IMR-90 (cell line): ENCODE measurements around the gene TBC1D32. TPM values are rescaled to one million over a fixed set of nuclear protein-coding genes. Genes with fewer than 3 reads are reported as not detected.

Source experiments
- ATAC-seq: fragments of 200-7000 bp; cut with Tn5 transposase; 2 replicates; pipeline ENCODE4 v1.9.1; 2020; ENCODE audit warnings: low read depth, mild to moderate bottlenecking, moderate library complexity
- BruUV-seq: library from RNA; stranded (reverse); fragments of 400-500 nt; replicated peaks from 2 replicates; lab custom pipeline; 2021; lab: Mats Ljungman, UMichigan
- CTCF ChIA-PET: fragments of 300-600 bp; formaldehyde crosslinking; extraction: SDS; loops from one replicate; lab custom pipeline; 2021; ENCODE audit warnings: antibody characterized with exemption; lab: Yijun Ruan, JAX
- POLR2A ChIA-PET: fragments of 300-600 bp; sonication (Branson Sonifier 250); formaldehyde crosslinking; loops from one replicate; lab custom pipeline; 2022; ENCODE audit warnings: antibody characterized with exemption; ENCODE audit not compliant: unreplicated experiment; lab: Charles Lee
- DNase-seq: peaks from one replicate; pipeline ENCODE4 v3.0.0; 2013
- H2AFZ ChIP-seq: replicated peaks from 2 replicates; pipeline ENCODE3; 2013; ENCODE audit warnings: low read length, mild to moderate bottlenecking; ENCODE audit not compliant: poor library complexity
- H2AK5ac ChIP-seq: 2 replicates; pipeline ENCODE4 v1.6.1; 2013; ENCODE audit warnings: low read depth, low read length, inconsistent platforms
- H2AK9ac ChIP-seq: replicated peaks from 2 replicates; pipeline ENCODE3; 2013; ENCODE audit warnings: mild to moderate bottlenecking, low read depth, low read length, moderate library complexity; ENCODE audit not compliant: poor library complexity
- H2BK120ac ChIP-seq: 2 replicates; pipeline ENCODE4 v1.6.1; 2013; ENCODE audit warnings: low read depth, low read length, inconsistent platforms
- H2BK15ac ChIP-seq: 3 replicates; pipeline ENCODE4 v1.6.1; 2013; ENCODE audit warnings: low read depth, low read length, inconsistent platforms
- H2BK20ac ChIP-seq: 2 replicates; pipeline ENCODE4 v1.6.1; 2013; ENCODE audit warnings: low read depth, mild to moderate bottlenecking, inconsistent platforms, low read length, moderate library complexity
- H2BK5ac ChIP-seq: 2 replicates; pipeline ENCODE4 v1.6.1; 2013; ENCODE audit warnings: mild to moderate bottlenecking, low read depth, low read length, inconsistent platforms; ENCODE audit not compliant: poor library complexity, severe bottlenecking
- H3K14ac ChIP-seq: replicated peaks from 2 replicates; pipeline ENCODE4 v1.6.1; 2013; ENCODE audit warnings: low read depth, low read length, inconsistent platforms
- H3K18ac ChIP-seq: 2 replicates; pipeline ENCODE4 v1.6.1; 2013; ENCODE audit warnings: low read depth, low read length, control low read depth
- H3K23ac ChIP-seq: 2 replicates; pipeline ENCODE4 v1.6.1; 2013; ENCODE audit warnings: low read depth, low read length, inconsistent platforms
- H3K27ac ChIP-seq: 2 replicates; pipeline ENCODE4 v1.5.1; 2013; ENCODE audit warnings: mild to moderate bottlenecking, control low read depth, low read length; ENCODE audit not compliant: insufficient read depth
- H3K27me3 ChIP-seq: 2 replicates; pipeline ENCODE4 v1.6.1; 2013; ENCODE audit warnings: low read length; ENCODE audit not compliant: control insufficient read depth, insufficient read depth
- H3K36me3 ChIP-seq: 2 replicates; pipeline ENCODE4 v1.6.1; 2013; ENCODE audit warnings: low read length, mixed read lengths; ENCODE audit not compliant: control insufficient read depth, insufficient read depth
- H3K4ac ChIP-seq: 2 replicates; pipeline ENCODE4 v1.6.1; 2013; ENCODE audit warnings: low read depth, low read length, inconsistent platforms
- H3K4me1 ChIP-seq: 2 replicates; pipeline ENCODE4 v1.6.1; 2013; ENCODE audit warnings: low read length, mixed read lengths; ENCODE audit not compliant: control insufficient read depth, insufficient read depth
- H3K4me2 ChIP-seq: 2 replicates; pipeline ENCODE4 v1.6.1; 2013; ENCODE audit warnings: low read depth, mild to moderate bottlenecking, control low read depth, low read length, moderate library complexity
- H3K4me3 ChIP-seq: 2 replicates; pipeline ENCODE4 v1.5.1; 2013; ENCODE audit warnings: low read depth, mild to moderate bottlenecking, control low read depth, low read length, moderate library complexity; ENCODE audit not compliant: insufficient read depth
- H3K56ac ChIP-seq: 2 replicates; pipeline ENCODE4 v1.6.1; 2013; ENCODE audit warnings: low read length, inconsistent platforms; ENCODE audit not compliant: insufficient read depth; ENCODE audit errors: extremely low read depth
- H3K79me1 ChIP-seq, 2 experiments: 2 replicates each; pipeline ENCODE4 v1.6.1; 2013; ENCODE audit warnings: low read length in 2 of 2, inconsistent platforms in 1 of 2, low read depth in 1 of 2
- H3K9ac ChIP-seq: 2 replicates; pipeline ENCODE4 v1.6.1; 2013; ENCODE audit warnings: low read depth, low read length, control low read depth
- H3K9me1 ChIP-seq: 2 replicates; pipeline ENCODE4 v1.6.1; 2013; ENCODE audit warnings: low read length, inconsistent platforms; ENCODE audit not compliant: insufficient read depth
- H3K9me3 ChIP-seq: 2 replicates; pipeline ENCODE4 v1.6.1; 2013; ENCODE audit warnings: low read length; ENCODE audit not compliant: control insufficient read depth, insufficient read depth
- H4K20me1 ChIP-seq: 2 replicates; pipeline ENCODE4 v1.6.1; 2013; ENCODE audit warnings: low read length, inconsistent platforms; ENCODE audit not compliant: insufficient read depth
- H4K5ac ChIP-seq: 2 replicates; pipeline ENCODE4 v1.6.1; 2013; ENCODE audit warnings: mild to moderate bottlenecking, low read depth, low read length, control low read depth
- H4K8ac ChIP-seq, 2 experiments: 2 replicates each; pipeline ENCODE4 v1.6.1; 2013; ENCODE audit warnings: low read depth in 2 of 2, low read length in 2 of 2, control low read depth in 1 of 2, inconsistent platforms in 1 of 2
- H4K91ac ChIP-seq: 2 replicates; pipeline ENCODE4 v1.6.1; 2013; ENCODE audit warnings: low read depth, low read length, inconsistent platforms; ENCODE audit not compliant: insufficient read depth
- BHLHE40 ChIP-seq: fragments of 150-350 bp; IDR thresholded peaks from 2 replicates; pipeline ENCODE4 v1.6.1; 2016; ENCODE audit warnings: mild to moderate bottlenecking, low read depth, low read length
- CEBPB ChIP-seq: IDR thresholded peaks from 2 replicates; pipeline ENCODE4 v1.6.1; 2012; ENCODE audit warnings: low read depth, low read length, improper control_type of control experiment
- CHD1 ChIP-seq: IDR thresholded peaks from 2 replicates; pipeline ENCODE4 v1.6.1; 2012; ENCODE audit warnings: low read depth, low read length, improper control_type of control experiment
- FOS ChIP-seq: fragments of 150-350 bp; IDR thresholded peaks from 2 replicates; pipeline ENCODE4 v1.6.1; 2016; ENCODE audit warnings: low read depth, low read length
- MAFK ChIP-seq: IDR thresholded peaks from 2 replicates; pipeline ENCODE4 v1.6.1; 2012; ENCODE audit warnings: low read depth, low read length, improper control_type of control experiment
- MAZ ChIP-seq: IDR thresholded peaks from 2 replicates; pipeline ENCODE4 v1.6.1; 2012; ENCODE audit warnings: low read depth, mild to moderate bottlenecking, low read length, improper control_type of control experiment, moderate library complexity, borderline replicate concordance
- MXI1 ChIP-seq: IDR thresholded peaks from 2 replicates; pipeline ENCODE4 v1.6.1; 2012; ENCODE audit warnings: low read depth, mild to moderate bottlenecking, low read length, moderate library complexity, borderline replicate concordance
- NFE2L2 ChIP-seq: fragments of 150-350 bp; IDR thresholded peaks from 2 replicates; pipeline ENCODE4 v1.6.1; 2016; ENCODE audit warnings: low read depth, mild to moderate bottlenecking, low read length
- POLR2A ChIP-seq: IDR thresholded peaks from 2 replicates; pipeline ENCODE4 v1.6.1; 2012; ENCODE audit warnings: mild to moderate bottlenecking, low read depth, low read length
- RAD21 ChIP-seq: IDR thresholded peaks from 2 replicates; pipeline ENCODE4 v1.6.1; 2012; ENCODE audit warnings: low read length, improper control_type of control experiment
- RCOR1 ChIP-seq: IDR thresholded peaks from 2 replicates; pipeline ENCODE4 v1.6.1; 2012; ENCODE audit warnings: mild to moderate bottlenecking, low read length, improper control_type of control experiment; ENCODE audit not compliant: insufficient replicate concordance
- RFX5 ChIP-seq: IDR thresholded peaks from 2 replicates; pipeline ENCODE4 v1.8.0; 2012; ENCODE audit warnings: low read depth, mild to moderate bottlenecking, low read length, moderate library complexity
- SMC3 ChIP-seq: fragments of 150-350 bp; IDR thresholded peaks from 2 replicates; pipeline ENCODE4 v1.6.1; 2016; ENCODE audit warnings: low read depth, mild to moderate bottlenecking, antibody characterized with exemption, low read length, moderate library complexity
- WGBS, 2 experiments: methylation state at CpG; one replicate each; pipeline versions ENCODE4 v1.1.5 to v1.1.7; 2013; ENCODE audit warnings: missing lambda C conversion rate in 2 of 2; ENCODE audit not compliant: insufficient read length in 1 of 2; ENCODE audit errors: extremely low coverage in 2 of 2; 5-methylcytosine and 5-hydroxymethylcytosine counted together
- dilution Hi-C: fragments of 300-500 bp; cut with HindIII; formaldehyde crosslinking; loops from one replicate; pipeline ENCODE4 v1.14.3; 2018; ENCODE audit warnings: low sequenced_read_pairs; ENCODE audit not compliant: unreplicated experiment
- in situ Hi-C: fragments of 300-500 bp; cut with MboI; formaldehyde crosslinking; loops from 3 replicates; pipeline ENCODE4 v1.14.3; 2019; ENCODE audit warnings: low sequenced_read_pairs, inconsistent platforms, mixed read lengths
- intact Hi-C: fragments of 100-400 bp; cut with micrococcal nuclease; formaldehyde crosslinking; loops from 2 replicates; pipeline ENCODE4 v1.10.0; 2022
- polyA plus RNA-seq, 3 experiments: library from polyadenylated mRNA; depleted of rRNA; stranded (reverse); fragments of >200 nt; gene quantifications; 2 replicates each; pipeline ENCODE4 v1.2.3, GENCODE V29; 2012; ENCODE audit warnings: low replicate concordance in 1 of 3
- total RNA-seq: library from RNA; depleted of rRNA; stranded (reverse); fragments of >200 nt; gene quantifications from 2 replicates; pipeline ENCODE4 v1.2.3, GENCODE V29; 2012
- TF ChIP-seq, protein P1 (sequence below): fragments of 150-350 bp; IDR thresholded peaks from 2 replicates; pipeline ENCODE4 v1.6.1; 2016; ENCODE audit warnings: low read depth, mild to moderate bottlenecking, low read length, moderate library complexity, borderline replicate concordance
- TF ChIP-seq, protein P2 (sequence below): fragments of 150-350 bp; IDR thresholded peaks from 2 replicates; pipeline ENCODE4 v1.6.1; 2017; ENCODE audit warnings: mild to moderate bottlenecking, antibody characterized with exemption, low read length, low read depth
- TF ChIP-seq, protein P3 (sequence below): conservative IDR thresholded peaks from 2 replicates; pipeline ENCODE4 v1.5.1; 2012; ENCODE audit warnings: mild to moderate bottlenecking, low read depth, low read length, improper control_type of control experiment

Gene TBC1D32
- total and polyA plus RNA-seq, 2 of the 4 experiments (the other 2 are of a cell fraction) = 3.0 to 7.2 TPM

DNA sequence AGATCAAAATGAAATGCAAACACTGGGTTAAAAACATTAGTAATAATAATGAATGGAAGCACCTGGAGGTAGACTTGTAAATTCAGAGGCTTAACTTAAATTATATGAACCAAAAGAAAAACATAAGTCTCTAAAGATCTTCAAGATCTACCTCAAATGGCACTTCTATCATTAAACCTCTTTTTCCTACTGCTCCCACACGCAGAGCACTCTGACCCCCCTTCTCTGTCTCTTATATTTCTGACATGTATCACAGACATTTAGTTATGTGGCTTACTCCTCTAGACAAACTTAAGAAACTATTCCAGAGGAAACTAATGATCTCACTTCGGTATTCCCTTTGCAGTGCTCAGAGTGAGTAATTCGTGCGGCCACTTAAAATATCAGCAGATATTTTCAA, 1.1 kb downstream of the TBC1D32 start:
- H3K4me2 ChIP-seq = no peak overlapping the region
- no TSS peak for BruUV-seq
- no peak overlapping the region for H3K9ac ChIP-seq

More for the DNA sequence above, 1.1 kb downstream of the TBC1D32 start:
- no peak overlapping the region for H3K27ac ChIP-seq
- H3K36me3 ChIP-seq = no peaks in the 10 kb centered on the region
- H3K56ac ChIP-seq = no peak overlapping the region
- H4K20me1 ChIP-seq = no peaks in the 10 kb centered on the region
- no peak overlapping the region for H2BK15ac ChIP-seq
- H3K4ac ChIP-seq = no peak overlapping the region
- H3K9me1 ChIP-seq = no peaks in the 10 kb centered on the region
- H3K4me3 ChIP-seq = no peak overlapping the region
- no peak overlapping the region for H3K14ac ChIP-seq
- H2BK5ac ChIP-seq = no peak overlapping the region
- dilution Hi-C loops (no loop called here), in situ Hi-C loops (no loop called here), intact Hi-C loops (loop anchor here (10.0 kb wide), 1 partner anchor 1988 kb away; the partner anchor contains the start of gene MAN1A1)
- peaks cover 4 to 6% of the 10 kb centered on the region in 2 experiments; a peak in 3 of 4 replicates for H3K79me1 ChIP-seq
- H2BK120ac ChIP-seq = no peak overlapping the region
- H3K18ac ChIP-seq = no peak overlapping the region
- H2AK5ac ChIP-seq = no peak overlapping the region
- no peak overlapping the region for H3K23ac ChIP-seq
- TF ChIP-seq BHLHE40 (no peak), FOS (no peak), POLR2A (no peak), RFX5 (no peak), NFE2L2 (no peak), CHD1 (no peak), MXI1 (no peak), SMC3 (no peak), MAFK (no peak), RAD21 (no peak), CEBPB (no peak), RCOR1 (no peak), MAZ (no peak)
- TF ChIP-seq, protein P1, sequence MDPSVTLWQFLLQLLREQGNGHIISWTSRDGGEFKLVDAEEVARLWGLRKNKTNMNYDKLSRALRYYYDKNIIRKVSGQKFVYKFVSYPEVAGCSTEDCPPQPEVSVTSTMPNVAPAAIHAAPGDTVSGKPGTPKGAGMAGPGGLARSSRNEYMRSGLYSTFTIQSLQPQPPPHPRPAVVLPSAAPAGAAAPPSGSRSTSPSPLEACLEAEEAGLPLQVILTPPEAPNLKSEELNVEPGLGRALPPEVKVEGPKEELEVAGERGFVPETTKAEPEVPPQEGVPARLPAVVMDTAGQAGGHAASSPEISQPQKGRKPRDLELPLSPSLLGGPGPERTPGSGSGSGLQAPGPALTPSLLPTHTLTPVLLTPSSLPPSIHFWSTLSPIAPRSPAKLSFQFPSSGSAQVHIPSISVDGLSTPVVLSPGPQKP = no peak
- TF ChIP-seq, protein P2, sequence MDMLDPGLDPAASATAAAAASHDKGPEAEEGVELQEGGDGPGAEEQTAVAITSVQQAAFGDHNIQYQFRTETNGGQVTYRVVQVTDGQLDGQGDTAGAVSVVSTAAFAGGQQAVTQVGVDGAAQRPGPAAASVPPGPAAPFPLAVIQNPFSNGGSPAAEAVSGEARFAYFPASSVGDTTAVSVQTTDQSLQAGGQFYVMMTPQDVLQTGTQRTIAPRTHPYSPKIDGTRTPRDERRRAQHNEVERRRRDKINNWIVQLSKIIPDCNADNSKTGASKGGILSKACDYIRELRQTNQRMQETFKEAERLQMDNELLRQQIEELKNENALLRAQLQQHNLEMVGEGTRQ = no peak
- TF ChIP-seq, protein P3, sequence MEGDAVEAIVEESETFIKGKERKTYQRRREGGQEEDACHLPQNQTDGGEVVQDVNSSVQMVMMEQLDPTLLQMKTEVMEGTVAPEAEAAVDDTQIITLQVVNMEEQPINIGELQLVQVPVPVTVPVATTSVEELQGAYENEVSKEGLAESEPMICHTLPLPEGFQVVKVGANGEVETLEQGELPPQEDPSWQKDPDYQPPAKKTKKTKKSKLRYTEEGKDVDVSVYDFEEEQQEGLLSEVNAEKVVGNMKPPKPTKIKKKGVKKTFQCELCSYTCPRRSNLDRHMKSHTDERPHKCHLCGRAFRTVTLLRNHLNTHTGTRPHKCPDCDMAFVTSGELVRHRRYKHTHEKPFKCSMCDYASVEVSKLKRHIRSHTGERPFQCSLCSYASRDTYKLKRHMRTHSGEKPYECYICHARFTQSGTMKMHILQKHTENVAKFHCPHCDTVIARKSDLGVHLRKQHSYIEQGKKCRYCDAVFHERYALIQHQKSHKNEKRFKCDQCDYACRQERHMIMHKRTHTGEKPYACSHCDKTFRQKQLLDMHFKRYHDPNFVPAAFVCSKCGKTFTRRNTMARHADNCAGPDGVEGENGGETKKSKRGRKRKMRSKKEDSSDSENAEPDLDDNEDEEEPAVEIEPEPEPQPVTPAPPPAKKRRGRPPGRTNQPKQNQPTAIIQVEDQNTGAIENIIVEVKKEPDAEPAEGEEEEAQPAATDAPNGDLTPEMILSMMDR = no peak
- WGBS, 2 experiments = 94% methylated on average over 2 of the region's 4 CpGs; no CpG with 5 or more reads in 1 of the 2 experiments
- ChIA-PET POLR2A (no interaction called here), CTCF (no interaction called here)
- no peaks in the 10 kb centered on the region for H3K9me3 ChIP-seq
- H2AFZ ChIP-seq = no peak overlapping the region
- H2AK9ac ChIP-seq = no peak overlapping the region
- H3K27me3 ChIP-seq = no peaks in the 10 kb centered on the region
- no peaks in the 10 kb centered on the region for H3K4me1 ChIP-seq
- no peak for ATAC-seq
- no peak overlapping the region for H4K5ac ChIP-seq
- H4K91ac ChIP-seq = no peak overlapping the region
- H4K8ac ChIP-seq = no peak overlapping the region
- no peak overlapping the region for H2BK20ac ChIP-seq
- DNase-seq = no peak
